Measurements from ENCODE around the gene CLBA1.

DNA sequence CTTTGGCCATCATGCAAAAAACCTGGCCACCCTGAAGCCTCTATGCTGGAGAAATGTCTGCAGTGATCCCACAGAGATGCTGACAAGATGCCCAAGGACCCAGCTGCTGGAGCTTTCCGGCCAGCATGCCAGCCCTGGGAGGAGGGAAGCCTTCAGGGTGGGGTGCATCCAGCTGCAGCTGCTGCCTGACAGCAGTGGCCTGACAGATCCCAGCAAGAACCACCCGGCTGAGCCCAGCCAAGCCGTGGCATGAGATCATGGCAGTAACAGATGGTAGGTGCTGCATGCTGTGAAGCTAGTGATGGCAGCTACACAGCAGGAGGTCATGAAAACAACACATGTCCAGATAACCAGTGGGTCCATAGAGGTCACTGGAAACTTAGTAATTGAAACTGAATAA lies 13.8 kb downstream of the CLBA1 start:
- TF ChIP-seq, protein P1, sequence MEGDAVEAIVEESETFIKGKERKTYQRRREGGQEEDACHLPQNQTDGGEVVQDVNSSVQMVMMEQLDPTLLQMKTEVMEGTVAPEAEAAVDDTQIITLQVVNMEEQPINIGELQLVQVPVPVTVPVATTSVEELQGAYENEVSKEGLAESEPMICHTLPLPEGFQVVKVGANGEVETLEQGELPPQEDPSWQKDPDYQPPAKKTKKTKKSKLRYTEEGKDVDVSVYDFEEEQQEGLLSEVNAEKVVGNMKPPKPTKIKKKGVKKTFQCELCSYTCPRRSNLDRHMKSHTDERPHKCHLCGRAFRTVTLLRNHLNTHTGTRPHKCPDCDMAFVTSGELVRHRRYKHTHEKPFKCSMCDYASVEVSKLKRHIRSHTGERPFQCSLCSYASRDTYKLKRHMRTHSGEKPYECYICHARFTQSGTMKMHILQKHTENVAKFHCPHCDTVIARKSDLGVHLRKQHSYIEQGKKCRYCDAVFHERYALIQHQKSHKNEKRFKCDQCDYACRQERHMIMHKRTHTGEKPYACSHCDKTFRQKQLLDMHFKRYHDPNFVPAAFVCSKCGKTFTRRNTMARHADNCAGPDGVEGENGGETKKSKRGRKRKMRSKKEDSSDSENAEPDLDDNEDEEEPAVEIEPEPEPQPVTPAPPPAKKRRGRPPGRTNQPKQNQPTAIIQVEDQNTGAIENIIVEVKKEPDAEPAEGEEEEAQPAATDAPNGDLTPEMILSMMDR (IDR thresholded peaks at IDR 0.05), result no peak
- TF ChIP-seq POLR2A (IDR thresholded peaks at IDR 0.05), result no peak
